IgD-negative memory B cell (primary cell): ENCODE measurements around the gene ADAMTS9. TPM values are rescaled to one million over a fixed set of nuclear protein-coding genes. Genes with fewer than 3 reads are reported as not detected.

Experiments used
- H3K27ac Mint-ChIP-seq, 3 donors: one replicate each; pipeline ENCODE4 v1.8.0; 2020 to 2022; ENCODE audit warnings: mild to moderate bottlenecking in 3 of 3, mixed read lengths in 3 of 3, moderate library complexity in 1 of 3
- H3K27me3 Mint-ChIP-seq: one replicate; pipeline ENCODE4 v1.8.0; 2021; ENCODE audit warnings: mixed read lengths
- H3K36me3 Mint-ChIP-seq: one replicate; pipeline ENCODE4 v1.8.0; 2020; ENCODE audit warnings: mild to moderate bottlenecking, mixed read lengths
- H3K4me1 Mint-ChIP-seq, 3 donors: one replicate each; pipeline ENCODE4 v1.8.0; 2020 to 2022; ENCODE audit warnings: mixed read lengths in 3 of 3, mild to moderate bottlenecking in 1 of 3
- H3K4me3 Mint-ChIP-seq, 4 donors: one replicate each; pipeline ENCODE4 v1.8.0; 2020 to 2022; ENCODE audit warnings: mild to moderate bottlenecking in 4 of 4, mixed read lengths in 4 of 4, moderate library complexity in 3 of 4
- H3K9me3 Mint-ChIP-seq, 3 donors: one replicate each; pipeline ENCODE4 v1.8.0; 2020 to 2021; ENCODE audit warnings: mixed read lengths in 3 of 3, mild to moderate bottlenecking in 1 of 3
- polyA plus RNA-seq: library from polyadenylated mRNA; unstranded; fragments of 300-500 nt; fragmentation: Illumina TruSeq; gene quantifications from one replicate; pipeline ENCODE4 v1.2.3, GENCODE V29; 2021

The ADAMTS9 gene
- polyA plus RNA-seq, 1 donor from 2014 or later, result not detected

GRCh38 chr3:64563751-64564150, 124.0 kb downstream of the ADAMTS9 start:
- Mint-ChIP-seq H3K36me3 (no peaks in the 10 kb centered on the region), H3K27ac (no peak overlapping the region), H3K9me3 (no peaks in the 10 kb centered on the region), H3K4me1 (no peaks in the 10 kb centered on the region), H3K4me3 (no peak overlapping the region), H3K27me3 (peaks cover 2% of the 10 kb centered on the region)

GRCh38 chr3:64561868-64562267, 125.9 kb downstream of the ADAMTS9 start:
- Mint-ChIP-seq H3K4me3 (no peak overlapping the region), H3K27me3 (peaks cover 2% of the 10 kb centered on the region), H3K9me3 (no peaks in the 10 kb centered on the region), H3K36me3 (no peaks in the 10 kb centered on the region), H3K27ac (no peak overlapping the region), H3K4me1 (no peaks in the 10 kb centered on the region)

DNA sequence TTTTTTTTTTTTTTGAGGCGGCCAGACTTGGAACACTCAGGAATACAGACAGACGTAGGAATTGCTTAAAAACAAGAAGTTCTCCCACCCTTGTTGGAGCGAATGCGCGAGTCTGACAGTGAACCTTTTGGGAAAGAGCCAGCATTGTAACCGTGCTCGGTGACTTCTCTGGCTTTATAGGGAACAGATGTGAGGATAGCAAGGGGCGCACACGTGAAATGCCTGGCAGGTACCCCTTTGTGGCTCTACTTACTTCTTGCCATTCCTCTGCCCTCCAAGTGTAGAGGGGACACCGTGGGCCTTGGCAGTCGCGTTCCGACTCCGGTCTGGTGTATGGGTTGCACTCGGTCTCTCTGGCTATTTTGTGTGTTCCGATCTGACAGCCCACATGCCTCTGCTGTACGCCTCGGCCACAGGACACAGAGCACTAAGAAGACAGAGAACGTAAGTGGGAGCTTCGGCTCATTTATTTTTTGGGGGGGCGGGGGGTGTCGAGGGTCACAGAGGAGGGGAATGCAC, 126.4 kb downstream of the ADAMTS9 start:
- Mint-ChIP-seq H3K4me1 (no peaks in the 10 kb centered on the region), H3K36me3 (no peaks in the 10 kb centered on the region)

GRCh38 chr3:64560791-64561190, 127.0 kb downstream of the ADAMTS9 start:
- Mint-ChIP-seq H3K4me1 (no peaks in the 10 kb centered on the region), H3K36me3 (no peaks in the 10 kb centered on the region), H3K9me3 (no peaks in the 10 kb centered on the region), H3K27ac (no peak overlapping the region), H3K27me3 (peaks cover 2% of the 10 kb centered on the region), H3K4me3 (no peak overlapping the region)

More for the DNA sequence above, 126.4 kb downstream of the ADAMTS9 start:
- Mint-ChIP-seq H3K9me3 (no peaks in the 10 kb centered on the region), H3K4me3 (no peak overlapping the region), H3K27ac (no peak overlapping the region), H3K27me3 (peaks cover 2% of the 10 kb centered on the region)

- Mint-ChIP-seq H3K36me3 (no peaks in the 10 kb centered on the region), H3K9me3 (peaks cover 0 to 2% (median 0%) of the 10 kb centered on the region in 3 donors)
Measured at GRCh38 chr3:64559588-64559987, 128.2 kb downstream of the ADAMTS9 start.

DNA sequence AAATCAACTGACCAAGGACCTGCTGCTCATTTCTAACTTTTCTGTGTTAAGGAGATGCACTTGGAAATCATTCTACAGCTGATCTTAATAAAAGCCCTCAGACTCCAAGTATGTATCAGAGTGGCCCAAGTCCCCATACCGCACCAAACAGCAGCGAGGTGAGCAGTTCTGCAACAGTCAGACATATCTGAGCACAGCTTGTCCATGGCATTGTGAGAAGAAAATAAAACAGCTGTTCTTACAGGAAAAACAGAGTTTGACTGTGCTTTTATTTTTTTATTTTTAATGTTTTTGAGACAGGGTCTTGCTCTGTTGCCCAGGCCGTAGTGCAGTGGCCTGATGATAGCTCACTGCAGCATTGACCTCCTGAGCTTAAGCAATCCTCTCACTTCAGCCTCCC, 131.8 kb downstream of the ADAMTS9 start:
- H3K4me3 Mint-ChIP-seq, result no peak overlapping the region
- H3K9me3 Mint-ChIP-seq, result peaks cover 0 to 2% (median 0%) of the 10 kb centered on the region in 3 donors
- peaks cover 3% of the 10 kb centered on the region for H3K27me3 Mint-ChIP-seq
- H3K27ac Mint-ChIP-seq, result no peak overlapping the region
- H3K4me1 Mint-ChIP-seq, result no peaks in the 10 kb centered on the region
- no peaks in the 10 kb centered on the region for H3K36me3 Mint-ChIP-seq

More at GRCh38 chr3:64559588-64559987, 128.2 kb downstream of the ADAMTS9 start:
- no peak overlapping the region for H3K27ac Mint-ChIP-seq
- no peaks in the 10 kb centered on the region for H3K27me3 Mint-ChIP-seq
- H3K4me1 Mint-ChIP-seq, result no peaks in the 10 kb centered on the region
- no peak overlapping the region for H3K4me3 Mint-ChIP-seq

- peaks cover 0 to 2% (median 0%) of the 10 kb centered on the region in 3 donors for H3K9me3 Mint-ChIP-seq
- H3K27me3 Mint-ChIP-seq, result peaks cover 3% of the 10 kb centered on the region
- no peaks in the 10 kb centered on the region for H3K36me3 Mint-ChIP-seq
- no peak overlapping the region for H3K27ac Mint-ChIP-seq
- no peaks in the 10 kb centered on the region for H3K4me1 Mint-ChIP-seq
- H3K4me3 Mint-ChIP-seq, result no peak overlapping the region
Measured at GRCh38 chr3:64555351-64555750, 132.4 kb downstream of the ADAMTS9 start.

DNA sequence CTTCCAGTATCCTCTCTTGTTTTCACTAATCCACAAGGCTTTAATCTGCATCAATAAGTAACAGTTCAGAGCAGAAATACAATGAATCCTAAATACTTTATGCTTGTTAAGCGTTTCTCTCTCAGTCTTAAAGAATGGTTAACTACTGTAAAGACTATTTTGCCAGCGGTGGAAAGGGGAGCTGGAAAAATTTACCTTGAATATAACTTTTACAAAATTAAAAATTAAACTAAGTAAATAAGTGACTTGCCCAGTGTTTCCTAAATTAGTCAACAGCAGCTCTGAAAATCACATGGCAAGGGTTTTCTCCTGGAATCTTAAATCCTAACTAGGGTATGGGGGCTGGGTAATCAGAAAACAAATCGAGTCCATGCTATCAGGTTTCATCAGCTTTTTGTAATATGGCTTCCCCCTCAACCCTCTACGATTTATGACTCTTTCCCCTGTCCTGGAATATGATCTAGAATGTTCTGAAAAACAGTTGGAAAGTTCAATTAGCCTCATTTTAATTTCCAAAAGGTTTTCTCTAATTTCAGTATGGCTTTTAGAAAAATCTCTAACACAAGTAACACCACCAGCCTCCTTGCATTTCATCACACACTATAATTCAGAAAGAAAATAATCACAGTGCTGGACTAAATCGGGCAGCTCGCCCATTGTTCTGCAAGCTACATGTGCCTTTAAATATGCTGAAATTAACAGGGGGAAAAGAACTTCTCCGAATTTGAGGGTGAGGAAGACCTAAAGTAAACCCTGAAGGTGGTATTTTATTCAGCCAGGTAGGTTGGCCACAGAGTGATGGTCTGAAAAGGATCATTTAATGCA, 133.5 kb downstream of the ADAMTS9 start:
- peaks cover 3% of the 10 kb centered on the region for H3K27me3 Mint-ChIP-seq
- no peak overlapping the region for H3K27ac Mint-ChIP-seq
- peaks cover 0 to 2% (median 0%) of the 10 kb centered on the region in 3 donors for H3K9me3 Mint-ChIP-seq
- no peak overlapping the region for H3K4me3 Mint-ChIP-seq
- H3K36me3 Mint-ChIP-seq, result no peaks in the 10 kb centered on the region
- no peaks in the 10 kb centered on the region for H3K4me1 Mint-ChIP-seq

- Mint-ChIP-seq H3K4me3 (no peak overlapping the region), H3K27ac (no peak overlapping the region), H3K27me3 (peaks cover 3% of the 10 kb centered on the region), H3K36me3 (no peaks in the 10 kb centered on the region), H3K9me3 (peaks cover 0 to 2% (median 0%) of the 10 kb centered on the region in 3 donors), H3K4me1 (no peaks in the 10 kb centered on the region)
Measured at GRCh38 chr3:64552966-64553365, 134.8 kb downstream of the ADAMTS9 start.

- Mint-ChIP-seq H3K36me3 (peaks cover 1% of the 10 kb centered on the region), H3K9me3 (peaks cover 0 to 2% (median 0%) of the 10 kb centered on the region in 3 donors), H3K4me3 (no peak overlapping the region), H3K27ac (no peak overlapping the region), H3K4me1 (peaks cover 0 to 2% (median 0%) of the 10 kb centered on the region in 3 donors), H3K27me3 (peaks cover 3% of the 10 kb centered on the region)
Measured at GRCh38 chr3:64552160-64552559, 135.6 kb downstream of the ADAMTS9 start.

GRCh38 chr3:64551697-64552096, 136.1 kb downstream of the ADAMTS9 start:
- H3K27ac Mint-ChIP-seq, result peak overlapping the region in 1 of 3 donors; percentile 49
- peaks cover 1% of the 10 kb centered on the region for H3K36me3 Mint-ChIP-seq
- peaks cover 0 to 2% (median 0%) of the 10 kb centered on the region in 3 donors for H3K9me3 Mint-ChIP-seq

DNA sequence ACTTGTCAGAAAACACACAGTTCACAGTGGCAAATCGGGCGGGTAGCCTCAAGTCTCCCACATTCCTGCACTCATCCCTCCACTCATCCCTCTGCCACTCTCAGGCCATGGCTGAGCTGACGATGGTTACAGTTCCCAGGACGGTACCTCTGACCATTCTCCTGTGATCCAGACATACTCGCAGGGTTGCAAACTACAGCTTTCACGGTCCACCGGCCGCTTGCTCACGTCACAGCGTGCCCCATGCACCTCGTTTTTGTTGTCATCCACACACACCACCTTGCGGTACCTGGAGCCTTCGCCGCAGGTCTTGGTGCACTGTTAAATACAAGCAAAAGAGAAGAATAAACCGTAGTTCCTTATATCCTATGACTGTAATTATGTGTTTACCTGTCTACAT, 137.1 kb downstream of the ADAMTS9 start:
- Mint-ChIP-seq H3K4me3 (no peak overlapping the region), H3K27ac (no peak overlapping the region), H3K4me1 (peaks cover 0 to 2% (median 0%) of the 10 kb centered on the region in 3 donors), H3K36me3 (peaks cover 1% of the 10 kb centered on the region), H3K27me3 (peaks cover 3% of the 10 kb centered on the region), H3K9me3 (peaks cover 0 to 2% (median 0%) of the 10 kb centered on the region in 3 donors)

More at GRCh38 chr3:64551697-64552096, 136.1 kb downstream of the ADAMTS9 start:
- H3K27me3 Mint-ChIP-seq, result peaks cover 3% of the 10 kb centered on the region
- H3K4me3 Mint-ChIP-seq, result no peak overlapping the region
- peaks cover 0 to 2% (median 0%) of the 10 kb centered on the region in 3 donors for H3K4me1 Mint-ChIP-seq

GRCh38 chr3:64549869-64550268, 137.9 kb downstream of the ADAMTS9 start:
- Mint-ChIP-seq H3K4me3 (no peak overlapping the region), H3K9me3 (no peaks in the 10 kb centered on the region), H3K27me3 (peaks cover 3% of the 10 kb centered on the region), H3K36me3 (peaks cover 1% of the 10 kb centered on the region), H3K27ac (no peak overlapping the region), H3K4me1 (peaks cover 0 to 2% (median 0%) of the 10 kb centered on the region in 3 donors)

GRCh38 chr3:64548200-64548889, 139.5 kb downstream of the ADAMTS9 start:
- Mint-ChIP-seq H3K4me3 (no peak overlapping the region), H3K4me1 (peaks cover 0 to 2% (median 0%) of the 10 kb centered on the region in 3 donors), H3K27me3 (peaks cover 3% of the 10 kb centered on the region), H3K27ac (no peak overlapping the region), H3K36me3 (peaks cover 1% of the 10 kb centered on the region), H3K9me3 (peaks cover 0 to 2% (median 0%) of the 10 kb centered on the region in 3 donors)

GRCh38 chr3:64546856-64547255, 140.9 kb downstream of the ADAMTS9 start:
- Mint-ChIP-seq H3K27me3 (peaks cover 3% of the 10 kb centered on the region), H3K4me1 (peaks cover 0 to 2% (median 0%) of the 10 kb centered on the region in 3 donors), H3K36me3 (peaks cover 1% of the 10 kb centered on the region), H3K27ac (no peak overlapping the region), H3K9me3 (peaks cover 0 to 3% (median 0%) of the 10 kb centered on the region in 3 donors), H3K4me3 (no peak overlapping the region)
